Stomach (tissue), 9 donors: Measurements from ENCODE around the gene RBP7. TPM values are rescaled to one million over a fixed set of nuclear protein-coding genes. Genes with fewer than 3 reads are reported as not detected.

Source experiments
- DNase-seq, 2 donors: peaks; one replicate each; pipeline versions ENCODE4 v3.0.0 to v3.0.0-alpha.2; 2013 to 2019
- H3K27ac ChIP-seq, 5 donors: fragments of 200-600 bp in 4 of 5; sonication (generic) in 4 of 5; one replicate each; pipeline ENCODE4 v1.5.1; 2013 to 2019; ENCODE audit warnings: mild to moderate bottlenecking in 1 of 5, moderate library complexity in 1 of 5
- H3K27me3 ChIP-seq, 3 donors: fragments of 200-600 bp; sonication (generic); one replicate each; pipeline ENCODE4 v1.5.1; 2017 to 2019; ENCODE audit warnings: mixed run types in 1 of 3
- H3K36me3 ChIP-seq, 4 donors: fragments of 200-600 bp; sonication (generic); 1 replicate in 3 of 4; 2 replicates in 1 of 4; pipeline ENCODE4 v1.5.1; 2016 to 2019
- H3K4me1 ChIP-seq, 4 donors: fragments of 200-600 bp; sonication (generic); one replicate each; pipeline ENCODE4 v1.5.1; 2016 to 2019
- H3K4me3 ChIP-seq, 4 donors: fragments of 200-600 bp; sonication (generic) in 3 of 4; one replicate each; pipeline ENCODE4 v1.5.1; 2016 to 2019; ENCODE audit warnings: mild to moderate bottlenecking in 1 of 4
- H3K9me3 ChIP-seq, 4 donors: fragments of 200-600 bp; sonication (generic); one replicate each; pipeline ENCODE4 v1.5.1; 2016 to 2019
- EP300 ChIP-seq: sonication (generic); formaldehyde crosslinking; IDR thresholded peaks from one replicate; pipeline ENCODE4 v1.6.1; 2017; ENCODE audit warnings: antibody characterized with exemption
- POLR2A ChIP-seq, 4 donors: fragments of 450-650 bp; IDR thresholded peaks; one replicate each; pipeline ENCODE4 v1.6.1; 2016; ENCODE audit warnings: antibody characterized with exemption in 4 of 4, control low read depth in 2 of 4, mild to moderate bottlenecking in 1 of 4, moderate library complexity in 1 of 4
- POLR2AphosphoS5 ChIP-seq, 3 donors: sonication (generic); formaldehyde crosslinking; IDR thresholded peaks; one replicate each; pipeline ENCODE4 v1.6.1; 2016; ENCODE audit warnings: antibody characterized with exemption in 3 of 3
- WGBS, 5 donors: extraction: QIAGEN DNeasy Blood & Tissue Kit in 3 of 5; methylation state at CpG; one replicate each; pipeline versions ENCODE4 v1.1.5 to v1.1.7; 2013 to 2018; 5-methylcytosine and 5-hydroxymethylcytosine counted together
- intact Hi-C: fragments of 100-400 bp; cut with DNase I; formaldehyde crosslinking; loops from one replicate; pipeline ENCODE4 v1.15.1; 2023; ENCODE audit warnings: low total_unique reads
- polyA plus RNA-seq, 3 donors: library from polyadenylated mRNA; stranded (reverse); fragments of 200-250 nt; gene quantifications; one replicate each; pipeline ENCODE4 v1.2.3, GENCODE V29; 2013
- small RNA-seq, 4 donors: library from RNA; depleted of rRNA; stranded (forward); fragments of <200 nt; gene quantifications; one replicate each; pipeline ENCODE3, GENCODE V24; 2016
- total RNA-seq, 5 donors: library from RNA; depleted of rRNA; stranded (reverse); fragments of >200 nt; gene quantifications; one replicate each; pipeline versions ENCODE4 v1.1.0 to v1.2.3, GENCODE V29; 2014 to 2016
- TF ChIP-seq, protein P1 (sequence below), 7 experiments: fragments of 450-650 bp in 4 of 7; fragments of 200-600 bp in 3 of 7; sonication (generic) in 3 of 7; IDR thresholded peaks; one replicate each; pipeline ENCODE4 v1.5.1; 2016 to 2019; ENCODE audit warnings: antibody characterized with exemption in 7 of 7, control low read depth in 2 of 7, mild to moderate bottlenecking in 1 of 7
- donor health status: healthy with polysubstance abuse.
- donor health status: Bipolar disorder and iron deficiency.
- donor health status: healthy.

Gene RBP7
- total and polyA plus RNA-seq, 8 donors = 3.5 to 24.8 (median 16.1) TPM; not detected in 3

DNA sequence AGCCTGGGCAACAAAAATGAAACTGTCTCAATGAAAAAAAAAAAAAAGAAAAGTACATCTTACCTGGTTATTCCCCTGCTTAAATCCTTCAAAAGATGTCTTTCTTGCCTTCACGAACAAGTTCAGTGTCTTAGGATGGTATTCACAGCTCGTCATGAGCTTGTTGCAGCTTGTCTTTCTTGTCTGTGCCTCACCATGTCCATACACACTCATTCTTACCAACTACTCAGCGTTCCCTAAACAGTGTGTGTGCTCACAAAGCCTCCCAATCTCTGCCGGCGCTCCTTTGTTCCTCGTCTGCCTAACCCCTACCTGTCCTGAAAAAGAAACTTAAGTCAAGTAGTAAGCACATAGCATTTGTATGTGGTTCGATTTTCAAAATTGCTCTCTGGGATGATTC, 66.8 kb downstream of the RBP7 start:
- Histone ChIP-seq H3K9me3 (no peaks in the 10 kb centered on the region), H3K4me3 (no peak overlapping the region), H3K4me1 (peaks cover 7 to 55% (median 34%) of the 10 kb centered on the region in 4 donors), H3K27me3 (no peaks in the 10 kb centered on the region), H3K36me3 (peaks cover 0 to 13% (median 8%) of the 10 kb centered on the region in 4 donors), H3K27ac (no peak overlapping the region)
- WGBS, 5 donors = 78 to 87% (median 85%) methylated on average over 7 of the region's 7 CpGs
- intact Hi-C loops = no loop called here
- no peak for TF ChIP-seq EP300
- TF ChIP-seq, protein P1, sequence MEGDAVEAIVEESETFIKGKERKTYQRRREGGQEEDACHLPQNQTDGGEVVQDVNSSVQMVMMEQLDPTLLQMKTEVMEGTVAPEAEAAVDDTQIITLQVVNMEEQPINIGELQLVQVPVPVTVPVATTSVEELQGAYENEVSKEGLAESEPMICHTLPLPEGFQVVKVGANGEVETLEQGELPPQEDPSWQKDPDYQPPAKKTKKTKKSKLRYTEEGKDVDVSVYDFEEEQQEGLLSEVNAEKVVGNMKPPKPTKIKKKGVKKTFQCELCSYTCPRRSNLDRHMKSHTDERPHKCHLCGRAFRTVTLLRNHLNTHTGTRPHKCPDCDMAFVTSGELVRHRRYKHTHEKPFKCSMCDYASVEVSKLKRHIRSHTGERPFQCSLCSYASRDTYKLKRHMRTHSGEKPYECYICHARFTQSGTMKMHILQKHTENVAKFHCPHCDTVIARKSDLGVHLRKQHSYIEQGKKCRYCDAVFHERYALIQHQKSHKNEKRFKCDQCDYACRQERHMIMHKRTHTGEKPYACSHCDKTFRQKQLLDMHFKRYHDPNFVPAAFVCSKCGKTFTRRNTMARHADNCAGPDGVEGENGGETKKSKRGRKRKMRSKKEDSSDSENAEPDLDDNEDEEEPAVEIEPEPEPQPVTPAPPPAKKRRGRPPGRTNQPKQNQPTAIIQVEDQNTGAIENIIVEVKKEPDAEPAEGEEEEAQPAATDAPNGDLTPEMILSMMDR (IDR thresholded peaks at IDR 0.05) = no peak
- TF ChIP-seq POLR2AphosphoS5 (IDR thresholded peaks at IDR 0.05) = no peak
- TF ChIP-seq POLR2A (IDR thresholded peaks at IDR 0.05) = no peak
- no peak for DNase-seq

GRCh38 chr1:10064416-10065343, 67.7 kb downstream of the RBP7 start:
- intact Hi-C loops = no loop called here
- peak overlapping the region in 1 of 5 donors; percentile 84 for H3K27ac ChIP-seq
- no peak for DNase-seq

DNA sequence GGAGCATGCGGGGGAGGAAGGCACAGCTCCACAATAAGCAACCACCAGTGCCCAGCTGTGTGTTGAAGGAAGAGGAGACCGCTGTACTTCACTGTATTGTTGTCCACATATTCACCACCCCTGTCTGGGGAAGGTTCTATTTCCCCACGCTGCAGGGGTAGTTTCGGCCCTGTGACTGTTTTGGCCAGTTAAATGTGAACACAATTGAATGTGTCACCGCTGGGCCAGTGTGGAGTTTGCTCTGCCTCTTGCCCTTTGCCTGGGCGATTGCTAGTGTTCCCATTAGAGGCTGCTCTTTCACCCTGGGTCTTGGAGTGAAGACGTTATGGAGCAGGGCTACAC, 68.3 kb downstream of the RBP7 start:
- Histone ChIP-seq H3K4me1 (peaks cover 7 to 56% (median 30%) of the 10 kb centered on the region in 4 donors), H3K9me3 (no peaks in the 10 kb centered on the region), H3K4me3 (no peak overlapping the region), H3K36me3 (peaks cover 0 to 3% (median 0%) of the 10 kb centered on the region in 4 donors), H3K27ac (peak overlapping the region in 1 of 5 donors; percentile 84), H3K27me3 (no peaks in the 10 kb centered on the region)
- whole genome bisulfite sequencing, 5 donors = 70 to 85% (median 75%) methylated on average over 7 of the region's 7 CpGs
- no peak for DNase-seq
- TF ChIP-seq POLR2A (IDR thresholded peaks at IDR 0.05) (no peak), EP300 (no peak), POLR2AphosphoS5 (IDR thresholded peaks at IDR 0.05) (no peak)
- TF ChIP-seq, protein P1 (IDR thresholded peaks at IDR 0.05) = no peak
- intact Hi-C loops = no loop called here

More at GRCh38 chr1:10064416-10065343, 67.7 kb downstream of the RBP7 start:
- Histone ChIP-seq H3K27me3 (no peaks in the 10 kb centered on the region), H3K4me3 (no peak overlapping the region), H3K4me1 (peaks cover 7 to 56% (median 31%) of the 10 kb centered on the region in 4 donors), H3K36me3 (peaks cover 0 to 5% (median under 1%) of the 10 kb centered on the region in 4 donors), H3K9me3 (no peaks in the 10 kb centered on the region)
- TF ChIP-seq, protein P1 (IDR thresholded peaks at IDR 0.05) = no peak
- TF ChIP-seq EP300 (no peak), POLR2A (IDR thresholded peaks at IDR 0.05) (no peak), POLR2AphosphoS5 (IDR thresholded peaks at IDR 0.05) (no peak)
- 83 to 93% (median 89%) methylated on average over 8 of the region's 8 CpGs for WGBS, 5 donors

Small RNA genes within 50 kb of the gene (small RNA-seq; reads per million reads assigned to genes)
- 0 to 0.20 (median 0) reads per million in 4 donors for gene MIR5697

Other genes starting within 250 kb of the RBP7 start
- gene CLSTN1, start 173.3 kb upstream of the RBP7 start, total RNA-seq = 100 to 1,000 TPM in 1 of 5 donors, 10 to 100 TPM in 4; 15.8 to 156 (median 42.6) TPM
- gene CLSTN1, start 173.3 kb upstream of the RBP7 start, polyA plus RNA-seq = 10 to 100 TPM; 10.5 to 59.3 (median 18.9) TPM
- 10 to 100 TPM; 12.3 to 49.8 (median 34.2) TPM for gene CTNNBIP1, start 87.0 kb upstream of the RBP7 start, total RNA-seq
- gene CTNNBIP1, start 87.0 kb upstream of the RBP7 start, polyA plus RNA-seq = 10 to 100 TPM; 17.2 to 38.5 (median 36.1) TPM
- gene LZIC, start 53.8 kb upstream of the RBP7 start, total RNA-seq = 10 to 100 TPM in 3 of 5 donors, 1 to 10 TPM in 2; 1.8 to 32.5 (median 10.7) TPM
- 10 to 100 TPM; 11.7 to 21.7 (median 18.7) TPM for gene LZIC, start 53.8 kb upstream of the RBP7 start, polyA plus RNA-seq
- 10 to 100 TPM in 3 of 5 donors, 1 to 10 TPM in 2; 8.5 to 18.8 (median 10.6) TPM for gene NMNAT1, start 53.8 kb upstream of the RBP7 start, total RNA-seq
- 1 to 10 TPM; 3.1 to 4.7 (median 4.7) TPM for gene NMNAT1, start 53.8 kb upstream of the RBP7 start, polyA plus RNA-seq
- gene UBE4B, start 35.7 kb downstream of the RBP7 start, total RNA-seq = 10 to 100 TPM; 37.1 to 82.9 (median 42.6) TPM
- gene UBE4B, start 35.7 kb downstream of the RBP7 start, polyA plus RNA-seq = 10 to 100 TPM; 13.3 to 17.1 (median 15.6) TPM
- gene KIF1B, start 213.3 kb downstream of the RBP7 start, total RNA-seq = 10 to 100 TPM; 25.8 to 82.2 (median 37.9) TPM
- 1 to 10 TPM; 4.0 to 5.7 (median 4.3) TPM for gene KIF1B, start 213.3 kb downstream of the RBP7 start, polyA plus RNA-seq